Thymus (tissue), 11 donors: ENCODE results near the gene PLK5. TPM values are rescaled to one million over a fixed set of nuclear protein-coding genes. Genes with fewer than 3 reads are reported as not detected.
"Not testable (repeated sequence)": the region's sequence is repeated elsewhere in the genome, so short reads cannot be mapped to it uniquely, and the experiment has no call there.

Experiments
- DNase-seq, 9 donors: peaks; one replicate each; pipeline ENCODE4 v3.0.0-alpha.2; 2013; ENCODE audit warnings: low spot score in 9 of 9, low read depth in 6 of 9, missing footprints in 1 of 9
- H3K27ac ChIP-seq, 2 donors: one replicate each; pipeline ENCODE4 v1.5.1; 2013; ENCODE audit warnings: control low read depth in 1 of 2, low read depth in 1 of 2, low read length in 1 of 2, mild to moderate bottlenecking in 1 of 2, moderate library complexity in 1 of 2
- H3K27me3 ChIP-seq, 2 donors: one replicate each; pipeline ENCODE4 v1.5.1; 2013; ENCODE audit warnings: low read length in 1 of 2; ENCODE audit not compliant: control insufficient read depth in 2 of 2, insufficient read depth in 1 of 2
- H3K36me3 ChIP-seq, 2 donors: one replicate each; pipeline ENCODE4 v1.5.1; 2013; ENCODE audit warnings: low read length in 1 of 2, mild to moderate bottlenecking in 1 of 2, moderate library complexity in 1 of 2; ENCODE audit not compliant: control insufficient read depth in 2 of 2, insufficient read depth in 2 of 2
- H3K4me1 ChIP-seq, 2 donors: one replicate each; pipeline ENCODE4 v1.5.1; 2013; ENCODE audit warnings: low read length in 2 of 2; ENCODE audit not compliant: control insufficient read depth in 2 of 2, insufficient read depth in 2 of 2
- H3K4me3 ChIP-seq, 2 donors: one replicate each; pipeline ENCODE4 v1.5.1; 2013; ENCODE audit warnings: low read length in 2 of 2, control low read depth in 1 of 2, mild to moderate bottlenecking in 1 of 2
- H3K9me3 ChIP-seq, 2 donors: one replicate each; pipeline ENCODE4 v1.5.1; 2013; ENCODE audit warnings: low read length in 1 of 2, mild to moderate bottlenecking in 1 of 2; ENCODE audit not compliant: control insufficient read depth in 2 of 2, insufficient read depth in 1 of 2
- WGBS: extraction: QIAGEN DNeasy Blood & Tissue Kit; methylation state at CpG from one replicate; pipeline ENCODE4 v1.1.7; 2013; 5-methylcytosine and 5-hydroxymethylcytosine counted together
- polyA plus RNA-seq: library from polyadenylated mRNA; stranded (reverse); fragments of 200-250 nt; gene quantifications from one replicate; pipeline ENCODE4 v1.2.3, GENCODE V29; 2013
- total RNA-seq: library from RNA; stranded (reverse); fragments of 120-200 nt; gene quantifications from one replicate; pipeline ENCODE4 v1.2.4, GENCODE V29; 2013
- donor health status: healthy.

Gene PLK5
- total and polyA plus RNA-seq, 2 donors = 0.09 to 0.25 TPM

GRCh38 chr19:1496714-1497577 lies 26.9 kb upstream of the PLK5 start:
- 83% methylated on average over 39 of the region's 39 CpGs for WGBS

GRCh38 chr19:1497578-1498235 lies 26.2 kb upstream of the PLK5 start:
- 90% methylated on average over 25 of the region's 25 CpGs for WGBS
- no peak for DNase-seq
- no peak overlapping the region for H3K4me3 ChIP-seq
- peaks cover 8 to 62% of the 10 kb centered on the region in 2 donors for H3K27me3 ChIP-seq
- no peak overlapping the region for H3K27ac ChIP-seq
- H3K4me1 ChIP-seq = no peaks in the 10 kb centered on the region
- no peaks in the 10 kb centered on the region for H3K36me3 ChIP-seq
- peaks cover 1 to 7% of the 10 kb centered on the region in 2 donors for H3K9me3 ChIP-seq

More at GRCh38 chr19:1496714-1497577, 26.9 kb upstream of the PLK5 start:
- H3K4me3 ChIP-seq = no peak overlapping the region
- peaks cover 6 to 62% of the 10 kb centered on the region in 2 donors for H3K27me3 ChIP-seq
- H3K36me3 ChIP-seq = no peaks in the 10 kb centered on the region
- H3K4me1 ChIP-seq = no peaks in the 10 kb centered on the region
- H3K27ac ChIP-seq = no peak overlapping the region
- peaks cover 1 to 7% of the 10 kb centered on the region in 2 donors for H3K9me3 ChIP-seq
- DNase-seq = no peak

GRCh38 chr19:1499231-1499630 lies 24.6 kb upstream of the PLK5 start:
- not testable (repeated sequence) for H3K27ac ChIP-seq, DNase-seq, H3K36me3 ChIP-seq, H3K4me3 ChIP-seq, H3K4me1 ChIP-seq, H3K9me3 ChIP-seq
- H3K27me3 ChIP-seq = peaks cover 16 to 62% of the 10 kb centered on the region in 2 donors
- WGBS = 96% methylated on average over 20 of the region's 34 CpGs

- Histone ChIP-seq H3K27ac (no peak overlapping the region), H3K4me3 (no peak overlapping the region), H3K4me1 (peaks cover 0 to 7% of the 10 kb centered on the region in 2 donors), H3K27me3 (peaks cover 18 to 63% of the 10 kb centered on the region in 2 donors), H3K9me3 (peaks cover 3 to 15% of the 10 kb centered on the region in 2 donors), H3K36me3 (no peaks in the 10 kb centered on the region)
- 89% methylated on average over 9 of the region's 9 CpGs for WGBS
- no peak for DNase-seq
Measured at GRCh38 chr19:1501200-1501595, 22.7 kb upstream of the PLK5 start.

- Histone ChIP-seq H3K4me1 (peaks cover 0 to 11% of the 10 kb centered on the region in 2 donors), H3K36me3 (no peaks in the 10 kb centered on the region), H3K9me3 (peaks cover 2 to 23% of the 10 kb centered on the region in 2 donors), H3K4me3 (no peak overlapping the region), H3K27ac (no peak overlapping the region), H3K27me3 (peaks cover 18 to 61% of the 10 kb centered on the region in 2 donors)
- DNase-seq = no peak
- 79% methylated on average over 14 of the region's 14 CpGs for WGBS
Measured at GRCh38 chr19:1502433-1503088, 21.3 kb upstream of the PLK5 start.

- peak in 5 of 9 donors; percentile 12 to 56 (median 46) for DNase-seq
- H3K27me3 ChIP-seq = peaks cover 19 to 63% of the 10 kb centered on the region in 2 donors
Measured at GRCh38 chr19:1503089-1503924, 20.6 kb upstream of the PLK5 start.

GRCh38 chr19:1503925-1504773 lies 19.7 kb upstream of the PLK5 start:
- H3K27me3 ChIP-seq = peaks cover 22 to 71% of the 10 kb centered on the region in 2 donors
- WGBS = 63% methylated on average over 23 of the region's 23 CpGs
- H3K4me1 ChIP-seq = peaks cover 3 to 18% of the 10 kb centered on the region in 2 donors
- DNase-seq = no peak
- peaks cover 3 to 32% of the 10 kb centered on the region in 2 donors for H3K9me3 ChIP-seq
- no peaks in the 10 kb centered on the region for H3K36me3 ChIP-seq
- no peak overlapping the region for H3K4me3 ChIP-seq
- no peak overlapping the region for H3K27ac ChIP-seq

More at GRCh38 chr19:1503089-1503924, 20.6 kb upstream of the PLK5 start:
- H3K9me3 ChIP-seq = peaks cover 2 to 29% of the 10 kb centered on the region in 2 donors
- 15% methylated on average over 49 of the region's 49 CpGs for WGBS
- peaks cover 3 to 16% of the 10 kb centered on the region in 2 donors for H3K4me1 ChIP-seq
- no peak overlapping the region for H3K27ac ChIP-seq
- no peak overlapping the region for H3K4me3 ChIP-seq
- H3K36me3 ChIP-seq = no peaks in the 10 kb centered on the region

- Histone ChIP-seq H3K4me1 (peaks cover 3 to 18% of the 10 kb centered on the region in 2 donors), H3K27ac (no peak overlapping the region), H3K9me3 (peaks cover 3 to 29% of the 10 kb centered on the region in 2 donors), H3K36me3 (no peaks in the 10 kb centered on the region), H3K4me3 (no peak overlapping the region), H3K27me3 (peaks cover 31 to 79% of the 10 kb centered on the region in 2 donors)
- 79% methylated on average over 8 of the region's 8 CpGs for WGBS
- DNase-seq = no peak
Measured at GRCh38 chr19:1505012-1505411, 18.9 kb upstream of the PLK5 start.
